Fibroblast of skin of left biceps (primary cell): ENCODE results near the gene DLGAP1.

Experiments used
- DNase-seq, 2 experiments: peaks; one replicate each; pipeline ENCODE4 v3.0.0-alpha.2; 2013; ENCODE audit warnings: low read depth in 2 of 2

DLGAP1 gene

DNA sequence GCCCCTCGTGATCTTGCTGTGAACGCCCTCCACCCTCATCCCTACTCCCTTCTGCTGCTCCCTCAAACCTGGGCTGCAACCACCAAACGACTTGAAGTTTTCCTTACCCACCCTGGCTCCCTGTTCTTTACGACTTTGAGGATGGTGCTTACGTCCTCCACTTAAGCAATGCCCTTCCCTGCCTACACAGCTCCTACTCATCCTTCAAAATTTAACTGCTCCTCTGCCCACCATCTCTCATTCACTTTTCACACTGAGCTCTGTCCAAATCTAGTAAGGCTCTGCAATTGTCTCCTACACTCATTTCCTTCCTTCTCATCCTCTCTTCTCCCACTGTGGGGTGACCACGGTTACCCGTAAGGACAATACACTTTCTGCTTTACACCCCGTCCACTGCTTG is 554.1 kb downstream of the DLGAP1 start:
- DNase-seq, result no peak

DNA sequence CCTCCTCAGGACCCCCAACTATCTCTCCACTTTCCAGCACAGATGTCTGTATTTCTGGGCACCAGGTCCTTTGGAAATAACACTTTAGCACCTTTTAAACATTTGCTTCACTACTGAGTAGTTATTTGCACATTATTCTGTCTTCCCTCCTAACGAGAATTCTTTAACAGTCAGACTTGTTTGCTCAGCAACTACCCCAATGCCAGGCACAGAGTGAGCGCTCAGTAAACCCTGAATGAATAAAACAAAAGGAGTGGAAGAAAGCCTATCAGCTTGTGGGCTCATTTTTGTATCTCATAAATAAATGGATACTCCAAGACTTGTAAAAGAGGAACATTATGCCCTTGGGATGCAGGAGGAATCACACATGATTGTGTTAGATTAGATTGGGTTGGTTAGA is 554.8 kb downstream of the DLGAP1 start:
- no peak for DNase-seq

DNA sequence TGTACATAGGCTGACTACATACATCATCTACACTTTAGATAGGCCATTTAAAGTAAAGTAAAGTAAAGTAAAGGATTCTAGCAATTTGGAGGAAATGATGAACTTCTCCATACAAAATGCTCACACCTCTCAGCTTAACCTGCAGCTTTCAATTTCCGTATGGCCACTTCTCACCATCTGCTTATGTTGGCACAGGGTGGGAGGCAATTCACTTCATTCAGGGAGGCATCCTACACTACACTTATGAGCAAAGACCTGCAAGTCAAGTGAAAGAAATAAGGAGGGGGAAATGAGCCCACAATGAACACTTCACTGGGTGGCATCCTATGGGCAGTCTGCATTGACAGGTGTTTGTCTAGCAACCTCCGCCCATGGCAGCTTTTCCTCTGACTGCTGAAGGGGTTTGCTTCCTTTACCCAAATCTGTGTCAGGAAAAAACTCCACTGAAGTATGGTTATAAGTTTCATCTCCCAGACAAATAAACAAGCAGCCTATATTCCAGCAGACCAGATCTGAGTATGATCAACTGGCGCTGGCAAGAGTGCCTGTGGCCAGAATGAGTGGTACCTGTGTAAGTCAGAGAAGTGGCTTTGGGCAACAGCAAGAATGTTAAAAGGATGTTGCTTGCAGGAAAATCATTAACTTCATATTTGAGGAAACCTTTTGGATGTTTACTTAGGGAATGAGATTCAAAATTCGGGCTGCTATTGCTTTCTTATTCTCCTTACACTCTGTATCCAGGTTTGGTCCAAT is 556.1 kb downstream of the DLGAP1 start:
- DNase-seq, result no peak

DNA sequence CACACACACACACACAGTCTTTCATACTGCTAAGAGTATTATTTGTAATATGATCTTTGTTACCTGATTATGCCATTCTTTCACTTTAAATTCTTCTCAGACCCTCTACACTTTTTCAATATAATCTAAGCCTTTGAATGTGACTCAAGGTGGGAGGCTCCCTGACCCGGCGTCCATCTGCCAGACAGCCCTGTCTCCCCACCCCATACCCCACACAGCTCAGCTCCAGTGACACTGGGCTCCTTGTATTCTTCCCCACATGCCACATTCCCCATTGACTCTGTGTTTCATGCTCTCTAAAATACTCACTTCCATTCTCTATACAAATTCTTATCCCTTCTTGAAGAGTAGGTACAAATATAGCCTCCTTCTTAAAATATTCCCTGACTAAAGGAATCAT is 563.0 kb downstream of the DLGAP1 start:
- no peak for DNase-seq

DNA sequence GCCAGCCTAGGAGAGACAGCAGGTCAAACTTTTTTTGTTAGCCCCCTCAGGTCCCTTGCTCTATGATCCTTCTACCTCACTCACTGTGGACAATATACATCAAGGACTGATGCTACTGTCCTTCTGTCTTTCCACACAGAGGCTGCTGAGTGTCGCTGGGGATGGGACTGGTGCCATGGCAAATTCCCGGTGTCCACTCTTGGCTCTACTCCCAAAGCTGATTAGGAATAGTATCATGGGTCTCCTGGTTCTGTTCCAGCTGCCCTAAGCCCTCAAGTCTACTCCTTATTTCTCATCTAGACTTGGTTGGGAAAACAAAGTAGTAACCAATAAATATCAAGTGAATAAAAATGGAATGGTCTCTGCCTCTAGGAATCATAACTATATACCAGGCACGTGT is 563.9 kb downstream of the DLGAP1 start:
- DNase-seq, result no peak

DNA sequence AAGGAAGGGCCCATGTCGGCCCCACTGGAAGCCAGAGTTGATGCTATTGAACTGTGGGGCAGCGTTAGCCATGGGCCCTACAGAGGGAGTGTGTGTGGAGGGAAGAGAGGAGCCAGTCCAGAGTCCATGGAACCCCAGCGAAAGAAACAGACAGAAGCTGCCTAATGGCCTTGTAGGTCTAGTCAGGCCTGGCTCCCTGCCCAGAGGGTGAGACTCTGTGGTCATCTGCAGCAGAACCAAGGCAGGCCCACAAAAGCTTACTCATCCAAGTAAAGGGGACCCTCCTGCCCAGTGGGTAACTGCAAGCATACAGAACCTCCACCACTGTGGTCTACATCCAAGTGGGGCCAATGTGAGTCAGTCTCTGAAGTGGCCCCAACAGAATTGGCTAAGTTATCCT is 565.3 kb downstream of the DLGAP1 start:
- no peak for DNase-seq

DNA sequence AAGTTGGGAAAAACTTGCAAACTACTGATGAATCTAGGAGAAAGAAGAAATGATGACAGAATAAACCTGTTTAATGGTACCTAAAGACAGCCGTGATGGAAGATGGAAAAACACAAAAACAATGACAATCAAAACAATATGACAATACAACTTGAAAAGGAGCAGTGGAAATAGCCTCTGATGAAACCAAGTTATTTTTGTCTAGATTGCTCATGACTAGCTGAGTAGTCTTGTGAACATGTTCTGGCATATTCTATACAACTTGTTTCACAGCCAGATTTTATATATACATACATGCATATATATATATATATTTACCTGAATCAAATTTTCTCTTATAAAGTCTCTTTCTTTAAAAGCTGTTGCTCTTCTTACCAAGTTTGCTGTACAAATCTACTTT is 566.0 kb downstream of the DLGAP1 start:
- no peak for DNase-seq

DNA sequence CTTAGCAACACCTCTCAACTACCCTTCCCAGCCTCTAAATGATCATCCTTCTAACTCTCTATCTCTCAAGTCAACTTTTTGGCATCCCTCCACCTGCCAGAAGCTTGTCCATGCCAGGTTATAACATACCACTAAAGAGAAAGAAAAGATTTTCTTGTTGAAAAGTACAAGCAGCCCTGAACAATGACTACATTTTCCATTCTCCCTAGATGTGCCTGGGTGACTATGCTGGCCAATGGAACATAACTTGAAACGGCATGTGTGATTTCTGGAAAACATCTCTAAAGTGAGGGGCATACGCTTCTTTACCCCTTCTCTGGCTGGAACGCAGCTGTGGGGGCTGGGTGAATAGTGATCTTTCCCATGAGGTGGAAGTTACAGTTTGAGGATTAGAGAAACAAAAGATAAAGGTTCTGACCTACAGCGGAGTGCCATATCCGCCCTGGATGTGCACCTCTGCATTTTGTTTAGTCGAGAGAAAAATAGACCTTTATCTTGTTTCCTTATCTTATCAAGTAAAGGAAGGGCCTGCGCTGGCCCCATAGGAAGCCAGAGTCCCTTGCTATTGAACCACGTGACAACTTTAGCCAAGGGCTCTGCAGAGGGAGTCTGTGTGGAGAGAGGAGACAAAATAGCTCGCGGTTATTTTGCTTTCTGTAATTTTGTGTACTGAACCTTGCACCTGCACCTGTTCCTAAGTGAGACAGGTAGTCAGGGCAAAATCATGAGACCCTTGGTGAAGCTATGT is 568.4 kb downstream of the DLGAP1 start:
- DNase-seq, result no peak

DNA sequence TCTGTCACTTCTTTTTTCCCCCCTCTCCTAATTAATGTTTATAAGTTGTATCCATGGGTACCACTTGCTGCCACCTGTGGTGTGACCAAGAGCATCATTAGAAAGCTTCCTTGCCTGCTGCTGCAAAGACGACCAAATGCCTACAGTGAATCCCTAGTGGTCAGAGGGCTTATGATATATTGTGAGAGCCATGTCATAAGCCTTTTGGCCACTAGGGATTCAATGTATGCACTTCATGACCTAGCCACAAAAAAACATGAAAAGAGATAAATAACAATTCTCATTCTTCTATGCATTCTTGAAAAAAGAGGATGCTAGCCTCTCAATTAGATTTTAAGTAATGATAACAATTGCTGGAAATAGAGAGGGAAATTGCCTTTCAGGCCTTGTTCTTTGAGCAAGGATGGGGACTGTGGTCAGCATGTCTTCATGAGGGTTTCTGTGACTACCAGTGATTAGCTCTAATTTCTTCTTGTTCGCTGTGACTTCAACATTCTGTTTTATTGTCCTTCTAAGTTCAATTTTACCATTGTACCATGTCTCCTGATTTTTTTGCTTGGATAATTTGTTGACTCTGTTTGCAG is 569.8 kb downstream of the DLGAP1 start:
- DNase-seq, result no peak

DNA sequence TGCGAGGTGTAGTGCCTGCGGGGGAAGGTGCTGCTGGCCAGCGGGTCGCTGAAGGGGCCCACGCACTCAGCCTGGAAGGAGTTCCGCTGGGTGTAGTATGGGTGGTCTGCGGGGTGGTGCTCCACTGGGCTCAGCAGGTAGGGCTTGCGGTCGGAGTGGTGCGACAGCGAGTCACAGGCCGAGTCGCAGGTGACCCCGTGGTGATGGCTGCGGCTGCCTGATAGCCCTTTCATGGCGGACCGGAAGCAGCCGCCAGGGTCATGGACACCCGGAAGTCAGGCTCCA is 575.3 kb downstream of the DLGAP1 start:
- DNase-seq, result no peak

DNA sequence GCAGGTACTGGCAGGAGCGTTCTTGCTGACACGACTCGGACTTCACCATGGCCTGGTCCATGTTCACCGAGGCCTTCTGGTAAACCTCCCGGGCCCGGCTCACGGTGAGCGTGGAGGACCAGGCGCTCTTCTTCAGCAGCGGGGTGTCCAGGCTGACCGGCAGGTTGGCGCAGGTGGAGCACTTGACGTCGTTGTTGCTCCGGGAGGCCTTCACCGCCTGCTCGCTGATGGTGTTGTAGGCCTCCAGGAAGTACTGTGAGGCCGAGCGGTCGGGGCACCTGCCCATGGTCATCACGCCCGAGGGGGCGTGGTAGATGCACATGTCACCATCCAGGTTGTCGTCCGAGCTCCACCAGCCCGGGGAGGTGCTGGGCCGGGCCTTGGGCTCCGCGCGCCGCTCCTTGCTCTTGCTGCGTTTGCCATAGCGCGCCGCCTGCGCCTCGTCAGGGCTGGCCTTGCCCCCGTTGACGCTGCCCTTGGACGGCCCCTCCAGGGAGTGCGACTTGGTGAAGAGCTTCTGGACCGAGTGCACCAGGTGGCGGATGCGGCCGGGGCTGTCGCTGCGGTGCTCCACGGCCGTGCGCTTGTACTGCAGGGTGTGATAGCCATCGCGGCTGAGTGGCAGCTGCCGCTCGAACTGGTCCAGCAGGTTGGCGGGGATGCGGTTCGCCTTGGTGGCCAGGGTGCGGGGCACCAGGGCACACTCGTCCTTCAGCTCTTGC is 575.8 kb downstream of the DLGAP1 start:
- DNase-seq, result no peak

DNA sequence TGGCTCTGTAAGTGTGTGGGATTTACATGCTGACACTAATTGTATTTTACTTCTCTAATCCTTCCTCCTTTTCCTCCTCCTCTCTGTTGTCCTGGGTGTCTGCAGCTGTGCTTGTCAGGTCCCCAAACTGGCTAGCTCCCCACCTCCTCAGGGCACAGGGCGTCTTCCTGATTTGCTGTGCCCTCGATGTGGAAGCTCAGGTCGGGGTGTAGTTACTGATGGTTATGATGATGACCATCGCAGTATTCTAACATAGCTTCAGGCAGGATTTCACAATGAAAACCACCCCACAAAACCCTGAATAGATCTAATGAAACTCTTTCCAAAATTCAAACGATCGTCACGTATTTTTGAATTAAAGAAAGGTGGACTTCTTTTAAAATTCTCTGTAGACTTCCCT is 576.7 kb downstream of the DLGAP1 start:
- no peak for DNase-seq

DNA sequence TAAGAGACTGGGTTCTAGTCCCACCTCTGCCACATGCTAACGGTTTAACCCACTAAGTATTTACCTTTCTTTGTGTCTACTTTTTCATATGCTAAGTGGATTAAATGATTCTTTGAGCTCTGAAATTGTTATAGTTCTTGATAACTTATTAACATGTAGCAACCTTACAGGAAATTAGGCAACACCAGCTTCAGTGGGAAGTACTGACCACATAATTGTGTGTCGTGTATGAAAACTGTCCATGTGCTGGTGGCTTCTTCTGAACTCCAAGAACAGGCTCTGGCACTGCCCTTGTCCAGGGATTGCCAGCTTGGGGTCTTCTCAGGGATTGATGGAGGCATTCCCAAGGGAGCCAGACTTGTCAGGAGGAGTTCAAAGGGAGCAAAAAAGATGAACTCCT is 577.4 kb downstream of the DLGAP1 start:
- no peak for DNase-seq

DNA sequence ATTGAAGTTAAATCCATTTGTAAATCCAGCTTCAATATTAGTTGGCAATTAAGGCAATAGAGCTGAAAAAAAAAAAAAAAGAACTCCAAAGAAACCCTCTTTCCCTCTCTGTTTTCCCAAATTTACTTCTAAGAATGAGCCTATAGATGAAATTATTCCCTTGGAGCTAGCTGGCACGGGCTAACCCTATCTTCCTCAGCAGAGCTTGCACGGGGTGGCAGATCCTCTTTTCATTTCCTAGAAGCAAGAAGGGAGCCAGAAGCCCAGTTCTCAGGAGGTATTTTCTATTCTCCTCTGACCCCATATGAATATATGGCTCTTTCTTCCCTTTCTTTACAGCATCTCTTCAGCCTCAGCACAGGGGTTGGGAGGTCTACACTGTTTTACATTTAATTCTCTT is 579.1 kb downstream of the DLGAP1 start:
- DNase-seq, result no peak

DNA sequence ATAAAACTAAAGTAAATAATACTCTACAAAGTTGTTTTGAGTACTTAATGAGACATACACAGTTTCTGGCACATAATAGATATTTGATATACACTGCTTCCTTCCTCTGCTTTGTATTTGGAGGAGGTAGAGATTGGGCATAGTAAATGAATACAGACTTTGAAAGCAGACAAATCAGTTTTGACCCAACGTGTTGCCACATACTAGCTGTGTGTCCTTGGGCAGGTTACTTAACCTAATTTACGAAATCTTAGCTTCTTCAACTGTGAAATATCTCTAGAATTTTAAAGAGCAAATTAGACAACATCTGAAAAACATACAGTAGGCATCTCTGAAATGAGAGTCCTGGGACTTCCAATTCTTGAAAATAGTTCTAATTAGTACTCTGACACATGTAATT is 579.7 kb downstream of the DLGAP1 start:
- DNase-seq, result no peak

DNA sequence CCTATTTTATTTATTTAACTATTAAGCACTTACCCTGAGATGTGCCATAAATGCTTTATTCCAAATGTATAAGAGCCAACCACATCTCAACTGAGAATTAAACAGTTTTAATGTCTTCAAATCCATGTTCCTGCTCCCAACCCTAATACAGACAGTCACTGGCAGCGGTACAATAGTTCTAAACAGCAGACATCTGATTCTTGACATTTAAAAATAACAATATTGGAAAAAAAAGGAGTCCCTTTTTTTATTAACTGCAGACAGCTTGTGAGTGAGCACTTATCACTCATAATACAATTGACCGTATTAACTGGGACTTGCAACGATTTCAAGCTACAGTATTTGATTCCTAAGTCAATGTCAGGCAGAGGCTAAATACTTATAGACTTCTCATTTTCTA is 580.5 kb downstream of the DLGAP1 start:
- no peak for DNase-seq

DNA sequence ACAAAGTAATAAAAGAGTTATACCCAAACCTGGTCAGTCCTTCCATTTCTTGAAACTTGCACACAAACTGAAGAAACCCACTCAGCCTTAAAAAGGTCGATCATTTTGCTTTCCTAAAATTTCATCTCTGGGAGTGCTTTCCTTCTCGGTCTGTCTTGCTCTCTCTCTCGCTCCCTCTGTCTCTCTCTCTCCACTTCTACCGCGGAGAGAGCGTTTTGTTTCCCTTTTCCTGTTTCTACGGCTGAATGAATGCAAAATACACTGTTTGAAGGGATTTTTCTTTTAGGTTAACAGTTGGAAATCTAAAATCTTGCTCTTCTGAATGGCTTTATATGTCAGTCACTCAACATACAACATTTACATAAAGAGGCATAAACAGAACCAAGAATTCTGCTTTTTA is 581.0 kb downstream of the DLGAP1 start:
- DNase-seq, result no peak

DNA sequence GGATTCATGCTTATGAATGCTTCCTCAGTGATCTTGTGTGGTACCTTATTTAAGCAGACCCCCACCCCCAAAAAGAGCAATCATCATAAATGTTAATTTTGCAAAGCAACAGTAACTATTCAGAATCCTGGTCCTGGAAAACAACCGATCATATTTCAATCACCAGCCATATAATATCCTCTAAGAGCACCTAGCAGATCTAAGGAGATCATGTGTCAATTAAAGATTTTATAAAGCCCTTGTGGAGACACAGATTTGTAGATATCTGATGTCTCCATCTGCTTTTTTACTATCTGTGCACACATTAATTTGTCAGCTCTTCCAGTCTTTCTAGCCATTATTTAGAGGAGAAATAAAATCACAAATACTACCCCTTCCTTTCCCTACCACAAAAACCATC is 581.4 kb downstream of the DLGAP1 start:
- no peak for DNase-seq

DNA sequence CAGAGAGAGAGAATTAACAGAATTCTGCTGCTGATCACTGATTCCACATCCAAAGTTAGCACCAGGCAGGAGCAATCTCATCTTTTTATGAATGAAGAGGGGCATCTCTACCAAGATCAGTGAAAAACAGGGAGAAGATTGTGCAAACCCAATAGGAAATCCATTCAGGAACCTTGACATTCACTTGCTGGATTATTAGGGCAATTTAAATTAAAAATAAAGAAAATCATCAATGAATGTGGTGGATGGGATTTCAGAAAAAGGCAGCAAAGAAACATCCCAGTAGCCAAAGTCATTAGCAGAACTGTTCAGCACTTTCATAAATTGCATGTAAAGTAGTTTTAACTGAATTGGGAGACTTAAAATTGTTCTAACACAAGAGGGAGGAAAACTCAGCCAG is 581.9 kb downstream of the DLGAP1 start:
- DNase-seq, result no peak

DNA sequence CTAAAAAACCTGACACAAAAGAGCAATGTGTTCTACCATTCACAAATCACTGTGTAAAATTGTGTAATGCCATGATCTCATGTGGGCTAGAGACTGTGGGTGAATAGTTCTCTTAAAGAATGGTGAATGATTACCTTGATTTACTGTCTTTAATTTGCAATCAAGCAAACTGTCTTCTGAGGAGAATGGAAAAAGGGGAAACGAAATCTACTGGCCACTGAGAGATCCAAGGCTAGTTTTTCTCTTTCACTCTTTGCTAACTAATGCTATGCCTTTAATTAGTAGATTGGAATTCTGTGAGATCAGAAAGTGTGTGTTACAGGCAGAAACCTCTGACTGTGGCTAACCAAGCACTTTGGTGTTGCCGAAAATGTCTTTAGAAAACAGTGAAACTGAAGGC is 582.5 kb downstream of the DLGAP1 start:
- DNase-seq, result no peak

DNA sequence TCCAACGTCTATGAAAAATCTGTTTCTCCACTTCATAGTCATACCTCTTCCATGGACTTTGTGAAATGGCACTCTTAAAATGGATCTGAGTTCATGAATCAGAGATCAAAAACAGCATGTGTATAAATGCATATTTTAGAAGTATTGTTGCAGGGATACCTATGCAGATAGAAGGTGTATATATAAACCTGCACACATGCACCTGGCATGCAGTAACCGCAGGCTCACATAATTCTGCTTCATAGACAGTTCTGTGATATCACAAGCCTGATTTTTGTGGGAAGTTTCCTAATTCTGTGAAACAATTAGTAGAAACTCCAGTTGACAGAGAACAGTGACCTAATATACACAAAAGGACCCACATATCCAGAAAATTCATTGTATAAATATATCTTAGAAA is 583.4 kb downstream of the DLGAP1 start:
- no peak for DNase-seq

DNA sequence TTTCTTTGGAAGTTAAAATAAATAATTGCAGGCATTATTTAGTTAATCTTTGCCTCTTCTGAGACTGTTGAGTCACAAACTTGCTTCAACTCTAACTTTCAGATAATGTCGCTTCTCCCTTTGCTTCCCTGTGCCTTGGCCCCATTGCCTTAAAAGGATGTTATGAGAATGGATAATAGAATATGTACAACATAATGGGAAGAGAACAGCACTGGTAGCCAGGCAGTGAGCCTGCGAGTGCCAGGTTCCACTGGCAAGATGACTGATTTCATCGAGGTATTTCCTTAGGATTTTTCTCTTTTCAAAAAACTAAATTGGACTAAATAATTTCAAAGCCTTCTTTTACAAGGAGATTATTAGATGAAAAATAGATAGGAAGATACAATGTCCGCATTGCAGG is 584.2 kb downstream of the DLGAP1 start:
- DNase-seq, result no peak

DNA sequence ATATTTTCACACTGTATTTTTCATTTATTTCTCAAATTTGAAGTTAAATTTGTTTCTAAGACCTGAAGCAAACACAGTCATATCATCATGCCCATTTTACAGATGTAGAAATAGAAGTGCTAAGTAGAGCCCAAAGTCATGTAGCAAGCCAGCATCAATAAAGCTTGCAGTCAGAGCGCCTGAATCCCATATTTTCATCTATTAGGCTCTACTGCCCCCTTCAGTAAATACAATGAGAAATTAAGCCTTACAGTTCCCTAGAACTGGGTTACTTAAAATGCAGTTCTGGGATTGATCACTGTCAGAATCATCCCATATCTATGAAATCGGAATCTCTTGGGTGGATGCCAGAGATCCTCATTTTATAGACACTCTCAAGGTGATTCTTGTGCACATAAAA is 585.3 kb downstream of the DLGAP1 start:
- DNase-seq, result peak; percentile 36 to 41
